Gastroesophageal sphincter (tissue), 4 donors: Measurements from ENCODE around the gene FGD5. TPM values are rescaled to one million over a fixed set of nuclear protein-coding genes. Genes with fewer than 3 reads are reported as not detected.
A peak's percentile ranks its signal among the peaks of the same experiment; 100 is the strongest.
"Not testable (repeated sequence)": the region's sequence is repeated elsewhere in the genome, so short reads cannot be mapped to it uniquely, and the experiment has no call there.

Source experiments
- ATAC-seq: fragments of 150-250 bp; one replicate; pipeline ENCODE4 v1.9.1; 2016; ENCODE audit warnings: mild to moderate bottlenecking, moderate library complexity
- H3K27ac ChIP-seq, 4 donors: fragments of 200-600 bp; sonication (generic) in 3 of 4; 1 replicate in 3 of 4; 2 replicates in 1 of 4; pipeline ENCODE4 v1.5.1; 2016 to 2019
- H3K27me3 ChIP-seq: fragments of 200-600 bp; sonication (generic); one replicate; pipeline ENCODE4 v1.5.1; 2019
- H3K36me3 ChIP-seq, 2 donors: fragments of 200-600 bp; sonication (generic); one replicate each; pipeline ENCODE4 v1.5.1; 2019; ENCODE audit warnings: control low read depth in 1 of 2
- H3K4me1 ChIP-seq, 3 donors: fragments of 200-600 bp; sonication (generic); 1 replicate in 2 of 3; 2 replicates in 1 of 3; pipeline ENCODE4 v1.5.1; 2016 to 2019; ENCODE audit warnings: control low read depth in 2 of 3
- H3K4me3 ChIP-seq, 2 donors: fragments of 200-600 bp; sonication (generic); one replicate each; pipeline ENCODE4 v1.5.1; 2019; ENCODE audit warnings: mild to moderate bottlenecking in 1 of 2, moderate library complexity in 1 of 2
- H3K9me3 ChIP-seq, 3 donors: fragments of 200-600 bp; sonication (generic); one replicate each; pipeline ENCODE4 v1.5.1; 2017 to 2019; ENCODE audit warnings: control low read depth in 2 of 3
- CTCF ChIP-seq, 4 experiments: fragments of 200-600 bp in 2 of 4; fragments of 450-650 bp in 2 of 4; sonication (generic) in 1 of 4; IDR thresholded peaks; one replicate each; pipeline ENCODE4 v1.5.1; 2017 to 2019; ENCODE audit warnings: antibody characterized with exemption in 4 of 4, mild to moderate bottlenecking in 2 of 4, moderate library complexity in 2 of 4
- EP300 ChIP-seq: sonication (generic); formaldehyde crosslinking; IDR thresholded peaks from one replicate; pipeline ENCODE4 v1.6.1; 2017; ENCODE audit warnings: antibody characterized with exemption, mild to moderate bottlenecking
- POLR2A ChIP-seq, 2 donors: fragments of 450-650 bp; IDR thresholded peaks; one replicate each; pipeline ENCODE4 v1.6.1; 2017; ENCODE audit warnings: antibody characterized with exemption in 2 of 2, mild to moderate bottlenecking in 2 of 2, moderate library complexity in 1 of 2
- POLR2AphosphoS5 ChIP-seq: sonication (generic); formaldehyde crosslinking; IDR thresholded peaks from one replicate; pipeline ENCODE4 v1.6.1; 2017; ENCODE audit warnings: antibody characterized with exemption
- WGBS, 2 donors: methylation state at CpG; one replicate each; pipeline ENCODE4 v1.1.5; 2018; ENCODE audit warnings: low coverage in 1 of 2; 5-methylcytosine and 5-hydroxymethylcytosine counted together
- total RNA-seq, 4 donors: library from RNA; depleted of rRNA; stranded (reverse); fragments of >200 nt; gene quantifications; one replicate each; pipeline ENCODE4 v1.1.0, GENCODE V29; 2016

Gene FGD5
- total RNA-seq, 4 donors from 2014 or later: 16.1 to 18.7 (median 17.3) TPM

- 82 to 84% methylated on average over 5 of the region's 5 CpGs for WGBS, 2 donors
- Histone ChIP-seq H3K4me1 (peaks cover 0 to 59% (median 3%) of the 10 kb centered on the region in 3 donors), H3K27me3 (peaks cover 56% of the 10 kb centered on the region), H3K9me3 (no peaks in the 10 kb centered on the region), H3K36me3 (no peaks in the 10 kb centered on the region), H3K27ac (no peak overlapping the region), H3K4me3 (no peak overlapping the region)
- TF ChIP-seq EP300: no peak
- TF ChIP-seq POLR2A (IDR thresholded peaks at IDR 0.05): no peak
- no peak for TF ChIP-seq CTCF (IDR thresholded peaks at IDR 0.05)
- TF ChIP-seq POLR2AphosphoS5: no peak
- no peak for ATAC-seq
Measured at GRCh38 chr3:14808502-14809266, 10.1 kb upstream of the FGD5 start.

- WGBS, 2 donors: 67% methylated on average over 1 of the region's 9 CpGs; no CpG with 5 or more reads in 1 of the 2 donors
- not testable (repeated sequence) for H3K36me3 ChIP-seq, ATAC-seq, H3K9me3 ChIP-seq
- H3K4me3 ChIP-seq: peak overlapping the region in 1 of 2 donors; percentile 65
- H3K4me1 ChIP-seq: peaks cover 0 to 60% (median 3%) of the 10 kb centered on the region in 3 donors
- H3K27ac ChIP-seq: peak overlapping the region in 3 of 4 donors; percentile 64 to 70 (median 66)
- H3K27me3 ChIP-seq: peaks cover 57% of the 10 kb centered on the region
Measured at GRCh38 chr3:14809611-14810010, 9.2 kb upstream of the FGD5 start.

GRCh38 chr3:14810070-14810791, 8.5 kb upstream of the FGD5 start:
- Histone ChIP-seq H3K36me3 (no peaks in the 10 kb centered on the region), H3K27ac (peak overlapping the region in 3 of 4 donors; percentile 81 to 86 (median 82)), H3K4me1 (peaks cover 0 to 58% (median 3%) of the 10 kb centered on the region in 3 donors), H3K4me3 (peak overlapping the region; percentile 40 to 65), H3K9me3 (no peaks in the 10 kb centered on the region), H3K27me3 (peaks cover 57% of the 10 kb centered on the region)
- 9 to 32% methylated on average over 4 to 7 of the region's 85 CpGs for WGBS, 2 donors
- TF ChIP-seq EP300: no peak
- TF ChIP-seq POLR2A (IDR thresholded peaks at IDR 0.05): peak in 1 of 2 donors; percentile 9
- peak; percentile 60 for ATAC-seq

- Histone ChIP-seq H3K4me3 (peak overlapping the region; percentile 40 to 65), H3K27me3 (peaks cover 58% of the 10 kb centered on the region), H3K36me3 (no peaks in the 10 kb centered on the region), H3K4me1 (peaks cover 0 to 50% (median 3%) of the 10 kb centered on the region in 3 donors), H3K9me3 (no peaks in the 10 kb centered on the region), H3K27ac (peak overlapping the region in 3 of 4 donors; percentile 81 to 86 (median 82))
- TF ChIP-seq CTCF (IDR thresholded peaks at IDR 0.05) (no peak), POLR2A (IDR thresholded peaks at IDR 0.05) (no peak), EP300 (no peak), POLR2AphosphoS5 (no peak)
- 5 to 24% methylated on average over 7 to 27 of the region's 78 CpGs for WGBS, 2 donors
- no peak for ATAC-seq
Measured at GRCh38 chr3:14810801-14811661, 7.7 kb upstream of the FGD5 start.

GRCh38 chr3:14811684-14812083, 7.1 kb upstream of the FGD5 start:
- TF ChIP-seq EP300: no peak
- no peak for TF ChIP-seq POLR2A (IDR thresholded peaks at IDR 0.05)
- no peak for TF ChIP-seq CTCF (IDR thresholded peaks at IDR 0.05)
- TF ChIP-seq POLR2AphosphoS5: no peak
- ATAC-seq: no peak
- H3K36me3 ChIP-seq: no peaks in the 10 kb centered on the region
- H3K4me3 ChIP-seq: peak overlapping the region; percentile 40 to 65
- peaks cover 0 to 46% (median 3%) of the 10 kb centered on the region in 3 donors for H3K4me1 ChIP-seq
- H3K27me3 ChIP-seq: peaks cover 61% of the 10 kb centered on the region
- 26% methylated on average over 6 of the region's 7 CpGs; no CpG with 5 or more reads in 1 of the 2 donors for WGBS, 2 donors
- H3K9me3 ChIP-seq: no peaks in the 10 kb centered on the region
- peak overlapping the region in 3 of 4 donors; percentile 81 to 86 (median 82) for H3K27ac ChIP-seq
